PFSK-1 (cell line): Measurements from ENCODE around the gene AGRN.

ENCODE experiments used
- FOXP2 ChIP-seq: optimal IDR thresholded peaks from 2 replicates; pipeline ENCODE3; 2011; ENCODE audit warnings: borderline replicate concordance, control low read depth, inconsistent platforms; ENCODE audit not compliant: insufficient read depth; ENCODE audit errors: extremely low read length, extremely low read depth
- POLR2AphosphoS5 ChIP-seq: IDR thresholded peaks from 2 replicates; pipeline ENCODE4 v1.6.1; 2012; ENCODE audit warnings: low read depth, mild to moderate bottlenecking, control low read depth, low read length, moderate library complexity
- SIN3A ChIP-seq: IDR thresholded peaks from 2 replicates; pipeline ENCODE4 v1.6.1; 2012; ENCODE audit warnings: mild to moderate bottlenecking, low read length, moderate library complexity, borderline replicate concordance; ENCODE audit not compliant: insufficient read depth
- TAF1 ChIP-seq: IDR thresholded peaks from 2 replicates; pipeline ENCODE4 v1.6.1; 2012; ENCODE audit warnings: low read length, control low read depth, borderline replicate concordance; ENCODE audit not compliant: insufficient read depth
- TF ChIP-seq, protein P1 (sequence below), 2 experiments: IDR thresholded peaks; 2 replicates each; pipeline versions ENCODE4 v1.6.1 to v1.8.0; 2011 to 2012; ENCODE audit warnings: low read depth in 2 of 2, low read length in 2 of 2, control low read depth in 1 of 2, inconsistent platforms in 1 of 2, mild to moderate bottlenecking in 1 of 2, moderate library complexity in 1 of 2; ENCODE audit not compliant: insufficient read depth in 1 of 2

The AGRN gene

GRCh38 chr1:1048765-1049164 lies 28.8 kb downstream of the AGRN start:
- no peak for TF ChIP-seq SIN3A
- TF ChIP-seq FOXP2: no peak
- TF ChIP-seq POLR2AphosphoS5: no peak
- no peak for TF ChIP-seq TAF1
- TF ChIP-seq, protein P1, sequence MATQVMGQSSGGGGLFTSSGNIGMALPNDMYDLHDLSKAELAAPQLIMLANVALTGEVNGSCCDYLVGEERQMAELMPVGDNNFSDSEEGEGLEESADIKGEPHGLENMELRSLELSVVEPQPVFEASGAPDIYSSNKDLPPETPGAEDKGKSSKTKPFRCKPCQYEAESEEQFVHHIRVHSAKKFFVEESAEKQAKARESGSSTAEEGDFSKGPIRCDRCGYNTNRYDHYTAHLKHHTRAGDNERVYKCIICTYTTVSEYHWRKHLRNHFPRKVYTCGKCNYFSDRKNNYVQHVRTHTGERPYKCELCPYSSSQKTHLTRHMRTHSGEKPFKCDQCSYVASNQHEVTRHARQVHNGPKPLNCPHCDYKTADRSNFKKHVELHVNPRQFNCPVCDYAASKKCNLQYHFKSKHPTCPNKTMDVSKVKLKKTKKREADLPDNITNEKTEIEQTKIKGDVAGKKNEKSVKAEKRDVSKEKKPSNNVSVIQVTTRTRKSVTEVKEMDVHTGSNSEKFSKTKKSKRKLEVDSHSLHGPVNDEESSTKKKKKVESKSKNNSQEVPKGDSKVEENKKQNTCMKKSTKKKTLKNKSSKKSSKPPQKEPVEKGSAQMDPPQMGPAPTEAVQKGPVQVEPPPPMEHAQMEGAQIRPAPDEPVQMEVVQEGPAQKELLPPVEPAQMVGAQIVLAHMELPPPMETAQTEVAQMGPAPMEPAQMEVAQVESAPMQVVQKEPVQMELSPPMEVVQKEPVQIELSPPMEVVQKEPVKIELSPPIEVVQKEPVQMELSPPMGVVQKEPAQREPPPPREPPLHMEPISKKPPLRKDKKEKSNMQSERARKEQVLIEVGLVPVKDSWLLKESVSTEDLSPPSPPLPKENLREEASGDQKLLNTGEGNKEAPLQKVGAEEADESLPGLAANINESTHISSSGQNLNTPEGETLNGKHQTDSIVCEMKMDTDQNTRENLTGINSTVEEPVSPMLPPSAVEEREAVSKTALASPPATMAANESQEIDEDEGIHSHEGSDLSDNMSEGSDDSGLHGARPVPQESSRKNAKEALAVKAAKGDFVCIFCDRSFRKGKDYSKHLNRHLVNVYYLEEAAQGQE (IDR thresholded peaks at IDR 0.05; ENCODE audit: insufficient read depth in 1 of 2, low read depth in 2 of 2, low read length in 2 of 2): no peak

DNA sequence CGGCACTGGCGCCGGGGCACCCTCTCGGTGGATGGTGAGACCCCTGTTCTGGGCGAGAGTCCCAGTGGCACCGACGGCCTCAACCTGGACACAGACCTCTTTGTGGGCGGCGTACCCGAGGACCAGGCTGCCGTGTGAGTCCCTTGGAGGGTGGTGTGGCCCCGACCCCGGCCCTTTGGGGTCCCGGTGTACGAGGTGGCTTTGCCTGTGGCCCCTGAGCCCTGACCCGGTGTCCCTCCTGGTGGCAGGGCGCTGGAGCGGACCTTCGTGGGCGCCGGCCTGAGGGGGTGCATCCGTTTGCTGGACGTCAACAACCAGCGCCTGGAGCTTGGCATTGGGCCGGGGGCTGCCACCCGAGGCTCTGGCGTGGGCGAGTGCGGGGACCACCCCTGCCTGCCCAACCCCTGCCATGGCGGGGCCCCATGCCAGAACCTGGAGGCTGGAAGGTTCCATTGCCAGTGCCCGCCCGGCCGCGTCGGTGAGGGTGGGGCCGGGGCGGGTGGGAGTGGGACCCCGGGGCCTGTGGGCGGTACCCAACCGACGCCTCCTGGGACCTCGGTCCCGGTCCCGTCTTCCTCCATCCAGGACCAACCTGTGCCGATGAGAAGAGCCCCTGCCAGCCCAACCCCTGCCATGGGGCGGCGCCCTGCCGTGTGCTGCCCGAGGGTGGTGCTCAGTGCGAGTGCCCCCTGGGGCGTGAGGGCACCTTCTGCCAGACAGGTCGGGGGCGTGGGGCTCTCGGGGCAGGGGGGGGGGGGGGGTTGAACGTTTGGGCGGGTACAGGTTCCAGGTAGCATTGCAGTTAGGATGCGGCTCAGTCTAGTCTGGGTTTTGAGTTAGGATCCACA lies 29.6 kb downstream of the AGRN start:
- TF ChIP-seq TAF1: no peak
- TF ChIP-seq, protein P1 (IDR thresholded peaks at IDR 0.05; ENCODE audit: insufficient read depth in 1 of 2, low read depth in 2 of 2, low read length in 2 of 2): no peak

- no peak for TF ChIP-seq POLR2AphosphoS5
- TF ChIP-seq, protein P1 (IDR thresholded peaks at IDR 0.05; ENCODE audit: insufficient read depth in 1 of 2, low read depth in 2 of 2, low read length in 2 of 2): no peak
- no peak for TF ChIP-seq TAF1
- no peak for TF ChIP-seq SIN3A
- no peak for TF ChIP-seq FOXP2
These were observed 30.7 kb downstream of the AGRN start for GRCh38 chr1:1050577-1051052.

DNA sequence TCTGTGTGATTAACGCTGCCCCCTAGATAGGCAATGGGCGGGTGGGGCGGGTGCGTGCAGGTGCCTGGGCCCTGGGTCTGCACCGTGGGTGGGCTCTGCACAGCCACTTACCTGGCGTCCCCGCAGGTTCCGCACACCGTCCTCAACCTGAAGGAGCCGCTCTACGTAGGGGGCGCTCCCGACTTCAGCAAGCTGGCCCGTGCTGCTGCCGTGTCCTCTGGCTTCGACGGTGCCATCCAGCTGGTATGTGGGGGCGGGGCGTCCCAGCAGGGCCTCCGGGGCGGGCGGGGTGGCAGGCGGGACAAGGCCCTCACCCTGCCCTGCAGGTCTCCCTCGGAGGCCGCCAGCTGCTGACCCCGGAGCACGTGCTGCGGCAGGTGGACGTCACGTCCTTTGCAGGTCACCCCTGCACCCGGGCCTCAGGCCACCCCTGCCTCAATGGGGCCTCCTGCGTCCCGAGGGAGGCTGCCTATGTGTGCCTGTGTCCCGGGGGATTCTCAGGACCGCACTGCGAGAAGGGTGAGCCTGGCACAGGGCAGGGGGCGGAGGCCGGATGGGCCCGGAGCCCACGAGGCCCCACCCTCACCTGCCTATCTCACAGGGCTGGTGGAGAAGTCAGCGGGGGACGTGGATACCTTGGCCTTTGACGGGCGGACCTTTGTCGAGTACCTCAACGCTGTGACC lies 31.3 kb downstream of the AGRN start:
- TF ChIP-seq POLR2AphosphoS5 (no peak), TAF1 (no peak), SIN3A (no peak), FOXP2 (no peak)
- TF ChIP-seq, protein P1 (IDR thresholded peaks at IDR 0.05; ENCODE audit: insufficient read depth in 1 of 2, low read depth in 2 of 2, low read length in 2 of 2): no peak
